ENCODE data around the gene CHD3. TPM values are rescaled to one million over a fixed set of nuclear protein-coding genes. Genes with fewer than 3 reads are reported as not detected.

Gene CHD3
- total and polyA plus RNA-seq, 2 of the 13 experiments (the other 11 are each of a cell fraction or from before 2014, with no cell fraction given), result 2.7 to 3.7 TPM

- no peak for TF ChIP-seq THYN1 (CRISPR knock-in tag; IDR thresholded peaks at IDR 0.05; ENCODE audit: borderline replicate concordance, low read depth)
- peak; percentile 97 for TF ChIP-seq ZFYVE20 (CRISPR knock-in tag; IDR thresholded peaks at IDR 0.05; ENCODE audit: borderline replicate concordance, low read depth)
- no peak for TF ChIP-seq SP140L (CRISPR knock-in tag; IDR thresholded peaks at IDR 0.05; ENCODE audit: borderline replicate concordance)
- TF ChIP-seq, protein P1, sequence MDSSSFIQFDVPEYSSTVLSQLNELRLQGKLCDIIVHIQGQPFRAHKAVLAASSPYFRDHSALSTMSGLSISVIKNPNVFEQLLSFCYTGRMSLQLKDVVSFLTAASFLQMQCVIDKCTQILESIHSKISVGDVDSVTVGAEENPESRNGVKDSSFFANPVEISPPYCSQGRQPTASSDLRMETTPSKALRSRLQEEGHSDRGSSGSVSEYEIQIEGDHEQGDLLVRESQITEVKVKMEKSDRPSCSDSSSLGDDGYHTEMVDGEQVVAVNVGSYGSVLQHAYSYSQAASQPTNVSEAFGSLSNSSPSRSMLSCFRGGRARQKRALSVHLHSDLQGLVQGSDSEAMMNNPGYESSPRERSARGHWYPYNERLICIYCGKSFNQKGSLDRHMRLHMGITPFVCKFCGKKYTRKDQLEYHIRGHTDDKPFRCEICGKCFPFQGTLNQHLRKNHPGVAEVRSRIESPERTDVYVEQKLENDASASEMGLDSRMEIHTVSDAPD (CRISPR knock-in tag; IDR thresholded peaks at IDR 0.05), result no peak
- TF ChIP-seq, protein P2, sequence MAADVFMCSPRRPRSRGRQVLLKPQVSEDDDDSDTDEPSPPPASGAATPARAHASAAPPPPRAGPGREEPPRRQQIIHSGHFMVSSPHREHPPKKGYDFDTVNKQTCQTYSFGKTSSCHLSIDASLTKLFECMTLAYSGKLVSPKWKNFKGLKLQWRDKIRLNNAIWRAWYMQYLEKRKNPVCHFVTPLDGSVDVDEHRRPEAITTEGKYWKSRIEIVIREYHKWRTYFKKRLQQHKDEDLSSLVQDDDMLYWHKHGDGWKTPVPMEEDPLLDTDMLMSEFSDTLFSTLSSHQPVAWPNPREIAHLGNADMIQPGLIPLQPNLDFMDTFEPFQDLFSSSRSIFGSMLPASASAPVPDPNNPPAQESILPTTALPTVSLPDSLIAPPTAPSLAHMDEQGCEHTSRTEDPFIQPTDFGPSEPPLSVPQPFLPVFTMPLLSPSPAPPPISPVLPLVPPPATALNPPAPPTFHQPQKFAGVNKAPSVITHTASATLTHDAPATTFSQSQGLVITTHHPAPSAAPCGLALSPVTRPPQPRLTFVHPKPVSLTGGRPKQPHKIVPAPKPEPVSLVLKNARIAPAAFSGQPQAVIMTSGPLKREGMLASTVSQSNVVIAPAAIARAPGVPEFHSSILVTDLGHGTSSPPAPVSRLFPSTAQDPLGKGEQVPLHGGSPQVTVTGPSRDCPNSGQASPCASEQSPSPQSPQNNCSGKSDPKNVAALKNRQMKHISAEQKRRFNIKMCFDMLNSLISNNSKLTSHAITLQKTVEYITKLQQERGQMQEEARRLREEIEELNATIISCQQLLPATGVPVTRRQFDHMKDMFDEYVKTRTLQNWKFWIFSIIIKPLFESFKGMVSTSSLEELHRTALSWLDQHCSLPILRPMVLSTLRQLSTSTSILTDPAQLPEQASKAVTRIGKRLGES (CRISPR knock-in tag; IDR thresholded peaks at IDR 0.05; ENCODE audit: borderline replicate concordance), result 0 out of 2 replicates have a peak, but pooled peaks have one; percentile 52
- peak; percentile 66 for TF ChIP-seq IKZF4 (CRISPR knock-in tag; IDR thresholded peaks at IDR 0.05; ENCODE audit: borderline replicate concordance, low read depth, not compliant biosample characterization)
- TF ChIP-seq GLI4 (CRISPR knock-in tag; IDR thresholded peaks at IDR 0.05; ENCODE audit: borderline replicate concordance), result no peak
- TF ChIP-seq SCMH1 (CRISPR knock-in tag; IDR thresholded peaks at IDR 0.05; ENCODE audit: borderline replicate concordance), result no peak
- no peak for TF ChIP-seq NR2C2 (CRISPR knock-in tag; IDR thresholded peaks at IDR 0.05; ENCODE audit: borderline replicate concordance)
- TF ChIP-seq, protein P3, sequence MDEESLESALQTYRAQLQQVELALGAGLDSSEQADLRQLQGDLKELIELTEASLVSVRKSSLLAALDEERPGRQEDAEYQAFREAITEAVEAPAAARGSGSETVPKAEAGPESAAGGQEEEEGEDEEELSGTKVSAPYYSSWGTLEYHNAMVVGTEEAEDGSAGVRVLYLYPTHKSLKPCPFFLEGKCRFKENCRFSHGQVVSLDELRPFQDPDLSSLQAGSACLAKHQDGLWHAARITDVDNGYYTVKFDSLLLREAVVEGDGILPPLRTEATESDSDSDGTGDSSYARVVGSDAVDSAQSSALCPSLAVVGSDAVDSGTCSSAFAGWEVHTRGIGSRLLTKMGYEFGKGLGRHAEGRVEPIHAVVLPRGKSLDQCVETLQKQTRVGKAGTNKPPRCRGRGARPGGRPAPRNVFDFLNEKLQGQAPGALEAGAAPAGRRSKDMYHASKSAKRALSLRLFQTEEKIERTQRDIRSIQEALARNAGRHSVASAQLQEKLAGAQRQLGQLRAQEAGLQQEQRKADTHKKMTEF (CRISPR knock-in tag; IDR thresholded peaks at IDR 0.05), result peak; percentile 55; the same call in 1 of the 2 replicates
- TF ChIP-seq ZNF230 (CRISPR knock-in tag; IDR thresholded peaks at IDR 0.05), result peak; percentile 88
- 0 out of 2 replicates have a peak, but pooled peaks have one; percentile 27 for TF ChIP-seq ZFP90 (CRISPR knock-in tag; IDR thresholded peaks at IDR 0.05; ENCODE audit: borderline replicate concordance)
- TF ChIP-seq ZNF607 (CRISPR knock-in tag; IDR thresholded peaks at IDR 0.05; ENCODE audit: borderline replicate concordance), result peak; percentile 93
- no peak; the same call in 1 of the 2 replicates for TF ChIP-seq KLF12 (CRISPR knock-in tag; IDR thresholded peaks at IDR 0.05; ENCODE audit: borderline replicate concordance)
- TF ChIP-seq IRX3 (CRISPR knock-in tag; IDR thresholded peaks at IDR 0.05; ENCODE audit: borderline replicate concordance, low read depth), result peak; percentile 98
- TF ChIP-seq, protein P4, sequence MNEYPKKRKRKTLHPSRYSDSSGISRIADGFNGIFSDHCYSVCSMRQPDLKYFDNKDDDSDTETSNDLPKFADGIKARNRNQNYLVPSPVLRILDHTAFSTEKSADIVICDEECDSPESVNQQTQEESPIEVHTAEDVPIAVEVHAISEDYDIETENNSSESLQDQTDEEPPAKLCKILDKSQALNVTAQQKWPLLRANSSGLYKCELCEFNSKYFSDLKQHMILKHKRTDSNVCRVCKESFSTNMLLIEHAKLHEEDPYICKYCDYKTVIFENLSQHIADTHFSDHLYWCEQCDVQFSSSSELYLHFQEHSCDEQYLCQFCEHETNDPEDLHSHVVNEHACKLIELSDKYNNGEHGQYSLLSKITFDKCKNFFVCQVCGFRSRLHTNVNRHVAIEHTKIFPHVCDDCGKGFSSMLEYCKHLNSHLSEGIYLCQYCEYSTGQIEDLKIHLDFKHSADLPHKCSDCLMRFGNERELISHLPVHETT (CRISPR knock-in tag; conservative IDR thresholded peaks at IDR 0.05), result no peak
- TF ChIP-seq PCBP2 (optimal IDR thresholded peaks at IDR 0.05; ENCODE audit: low read depth, low read length, poor library complexity, severe bottlenecking), result no peak
These were observed 27.2 kb downstream of the CHD3 start, which contains the start of gene RNF227 (continued) for GRCh38 chr17:7915611-7916384.
